Measurements from ENCODE around the gene SPRR2B. TPM values are rescaled to one million over a fixed set of nuclear protein-coding genes. Genes with fewer than 3 reads are reported as not detected.
"Not testable (repeated sequence)": the region's sequence is repeated elsewhere in the genome, so short reads cannot be mapped to it uniquely, and the experiment has no call there.

The SPRR2B gene
- total and polyA plus RNA-seq, 2 of the 4 experiments (the other 2 are of a cell fraction): not detected

GRCh38 chr1:153119491-153119971, 48.1 kb upstream of the SPRR2B start:
- no peak overlapping the region for H3K9ac ChIP-seq (ENCODE audit: low read depth, low read length)
- H2AK5ac ChIP-seq (ENCODE audit: low read depth, low read length): no peak overlapping the region
- no peaks in the 10 kb centered on the region for H3K79me1 ChIP-seq (ENCODE audit: low read depth in 1 of 2, low read length in 2 of 2)
- H3K4me3 ChIP-seq (ENCODE audit: insufficient read depth, low read depth, low read length): no peak overlapping the region
- no peak overlapping the region for H3K23ac ChIP-seq (ENCODE audit: low read depth, low read length)
- no peaks in the 10 kb centered on the region for H3K27me3 ChIP-seq (ENCODE audit: control insufficient read depth, insufficient read depth, low read length)
- ChIA-PET CTCF (no interaction called here), POLR2A (ENCODE audit: unreplicated experiment) (no interaction called here)
- H3K18ac ChIP-seq (ENCODE audit: low read depth, low read length): no peak overlapping the region
- H3K14ac ChIP-seq (replicated peaks; ENCODE audit: low read depth, low read length): no peak overlapping the region
- H4K91ac ChIP-seq (ENCODE audit: insufficient read depth, low read depth, low read length): no peak overlapping the region
- H3K9me1 ChIP-seq (ENCODE audit: insufficient read depth, low read length): no peaks in the 10 kb centered on the region
- H2BK120ac ChIP-seq (ENCODE audit: low read depth, low read length): no peak overlapping the region
- H3K27ac ChIP-seq (ENCODE audit: insufficient read depth, low read length): no peak overlapping the region
- no TSS peak for BruUV-seq (replicated peaks)
- intact Hi-C loops (cut with micrococcal nuclease): no loop called here
- H3K9me3 ChIP-seq (ENCODE audit: control insufficient read depth, insufficient read depth, low read length): no peaks in the 10 kb centered on the region
- H3K4me2 ChIP-seq (ENCODE audit: low read depth, low read length): no peak overlapping the region
- no peak for ATAC-seq (ENCODE audit: low read depth)
- H3K56ac ChIP-seq (ENCODE audit: extremely low read depth, insufficient read depth, low read length): no peak overlapping the region
- no peak overlapping the region for H2AFZ ChIP-seq (replicated peaks; ENCODE audit: low read length, poor library complexity)
- no CpG with 5 or more reads among the region's 3 CpGs for WGBS, 2 experiments (ENCODE audit: extremely low coverage in 2 of 2, insufficient read length in 1 of 2)
- no peak overlapping the region for H2BK15ac ChIP-seq (ENCODE audit: low read depth, low read length)
- H3K36me3 ChIP-seq (ENCODE audit: control insufficient read depth, insufficient read depth, low read length): no peaks in the 10 kb centered on the region
- TF ChIP-seq BHLHE40 (IDR thresholded peaks at IDR 0.05; ENCODE audit: low read depth, low read length) (no peak), MAFK (IDR thresholded peaks at IDR 0.05; ENCODE audit: low read depth, low read length) (no peak)
- in situ Hi-C loops (cut with MboI; ENCODE audit: low sequenced_read_pairs): no loop called here
- no peak overlapping the region for H2AK9ac ChIP-seq (replicated peaks; ENCODE audit: low read depth, low read length, poor library complexity)
- H4K20me1 ChIP-seq (ENCODE audit: insufficient read depth, low read length): no peaks in the 10 kb centered on the region
- H2BK20ac ChIP-seq (ENCODE audit: low read depth, low read length): no peak overlapping the region
- H2BK5ac ChIP-seq (ENCODE audit: low read depth, low read length, poor library complexity, severe bottlenecking): no peak overlapping the region
- H4K5ac ChIP-seq (ENCODE audit: low read depth, low read length): no peak overlapping the region
- DNase-seq: no peak
- dilution Hi-C loops (cut with HindIII; ENCODE audit: low sequenced_read_pairs, unreplicated experiment): no loop called here
- H3K4me1 ChIP-seq (ENCODE audit: control insufficient read depth, insufficient read depth, low read length): no peaks in the 10 kb centered on the region
- H3K4ac ChIP-seq (ENCODE audit: low read depth, low read length): no peak overlapping the region
- no peak overlapping the region for H4K8ac ChIP-seq (ENCODE audit: low read depth in 2 of 2, low read length in 2 of 2)

- POLR2A ChIA-PET (ENCODE audit: unreplicated experiment); H3K9me1 ChIP-seq (ENCODE audit: insufficient read depth, low read length); BruUV-seq (replicated peaks); H2AK9ac ChIP-seq (replicated peaks; ENCODE audit: low read depth, low read length, poor library complexity); H2BK120ac ChIP-seq (ENCODE audit: low read depth, low read length); H3K36me3 ChIP-seq (ENCODE audit: control insufficient read depth, insufficient read depth, low read length); H3K14ac ChIP-seq (replicated peaks; ENCODE audit: low read depth, low read length); H3K18ac ChIP-seq (ENCODE audit: low read depth, low read length); H3K4me2 ChIP-seq (ENCODE audit: low read depth, low read length); H2AFZ ChIP-seq (replicated peaks; ENCODE audit: low read length, poor library complexity); H4K91ac ChIP-seq (ENCODE audit: insufficient read depth, low read depth, low read length); CTCF ChIA-PET; H4K20me1 ChIP-seq (ENCODE audit: insufficient read depth, low read length); H2AK5ac ChIP-seq (ENCODE audit: low read depth, low read length); H3K27ac ChIP-seq (ENCODE audit: insufficient read depth, low read length); H3K23ac ChIP-seq (ENCODE audit: low read depth, low read length); dilution Hi-C loops (cut with HindIII; ENCODE audit: low sequenced_read_pairs, unreplicated experiment); H2BK5ac ChIP-seq (ENCODE audit: low read depth, low read length, poor library complexity, severe bottlenecking); H3K9me3 ChIP-seq (ENCODE audit: control insufficient read depth, insufficient read depth, low read length); DNase-seq; intact Hi-C loops (cut with micrococcal nuclease); H2BK15ac ChIP-seq (ENCODE audit: low read depth, low read length); H3K4me1 ChIP-seq (ENCODE audit: control insufficient read depth, insufficient read depth, low read length); H3K4me3 ChIP-seq (ENCODE audit: insufficient read depth, low read depth, low read length); H3K79me1 ChIP-seq (ENCODE audit: low read depth in 1 of 2, low read length in 2 of 2); ATAC-seq (ENCODE audit: low read depth); H2BK20ac ChIP-seq (ENCODE audit: low read depth, low read length); H3K27me3 ChIP-seq (ENCODE audit: control insufficient read depth, insufficient read depth, low read length); H3K9ac ChIP-seq (ENCODE audit: low read depth, low read length); H3K4ac ChIP-seq (ENCODE audit: low read depth, low read length); H4K5ac ChIP-seq (ENCODE audit: low read depth, low read length); H4K8ac ChIP-seq (ENCODE audit: low read depth in 2 of 2, low read length in 2 of 2); H3K56ac ChIP-seq (ENCODE audit: extremely low read depth, insufficient read depth, low read length); in situ Hi-C loops (cut with MboI; ENCODE audit: low sequenced_read_pairs): not testable (repeated sequence)
Observed at GRCh38 chr1:153115264-153115663, 43.9 kb upstream of the SPRR2B start.

All from IMR-90 (cell line).